ENCODE measurements around the gene C4orf50. TPM values are rescaled to one million over a fixed set of nuclear protein-coding genes. Genes with fewer than 3 reads are reported as not detected.

The C4orf50 gene
- total and polyA plus RNA-seq, 2 of the 4 experiments (the other 2 are of a cell fraction) = not detected

GRCh38 chr4:5956285-5957021 is 61.8 kb downstream of the C4orf50 start:
- Histone ChIP-seq H3K9me1 (ENCODE audit: insufficient read depth, low read length) (no peaks in the 10 kb centered on the region), H3K18ac (ENCODE audit: low read depth, low read length) (no peak overlapping the region), H3K4ac (ENCODE audit: low read depth, low read length) (no peak overlapping the region), H3K27me3 (ENCODE audit: control insufficient read depth, insufficient read depth, low read length) (peaks cover 11% of the 10 kb centered on the region), H3K36me3 (ENCODE audit: control insufficient read depth, insufficient read depth, low read length) (no peaks in the 10 kb centered on the region), H3K27ac (ENCODE audit: insufficient read depth, low read length) (no peak overlapping the region), H2BK15ac (ENCODE audit: low read depth, low read length) (no peak overlapping the region), H3K56ac (ENCODE audit: extremely low read depth, insufficient read depth, low read length) (no peak overlapping the region), H3K9me3 (ENCODE audit: control insufficient read depth, insufficient read depth, low read length) (no peaks in the 10 kb centered on the region), H4K20me1 (ENCODE audit: insufficient read depth, low read length) (no peaks in the 10 kb centered on the region), H4K8ac (ENCODE audit: low read depth in 2 of 2, low read length in 2 of 2) (no peak overlapping the region), H3K14ac (replicated peaks; ENCODE audit: low read depth, low read length) (no peak overlapping the region), H3K79me1 (ENCODE audit: low read depth in 1 of 2, low read length in 2 of 2) (no peaks in the 10 kb centered on the region), H3K9ac (ENCODE audit: low read depth, low read length) (no peak overlapping the region), H2AK5ac (ENCODE audit: low read depth, low read length) (no peak overlapping the region), H2AK9ac (replicated peaks; ENCODE audit: low read depth, low read length, poor library complexity) (no peak overlapping the region), H2BK5ac (ENCODE audit: low read depth, low read length, poor library complexity, severe bottlenecking) (no peak overlapping the region), H3K4me3 (ENCODE audit: insufficient read depth, low read depth, low read length) (no peak overlapping the region), H3K4me2 (ENCODE audit: low read depth, low read length) (no peak overlapping the region), H2BK20ac (ENCODE audit: low read depth, low read length) (no peak overlapping the region), H4K5ac (ENCODE audit: low read depth, low read length) (no peak overlapping the region), H3K4me1 (ENCODE audit: control insufficient read depth, insufficient read depth, low read length) (no peaks in the 10 kb centered on the region), H2AFZ (replicated peaks; ENCODE audit: low read length, poor library complexity) (no peak overlapping the region), H2BK120ac (ENCODE audit: low read depth, low read length) (no peak overlapping the region), H4K91ac (ENCODE audit: insufficient read depth, low read depth, low read length) (no peak overlapping the region), H3K23ac (ENCODE audit: low read depth, low read length) (no peak overlapping the region)
- POLR2A ChIA-PET (ENCODE audit: unreplicated experiment) = no interaction called here
- in situ Hi-C loops (cut with MboI; ENCODE audit: low sequenced_read_pairs) (no loop called here), dilution Hi-C loops (cut with HindIII; ENCODE audit: low sequenced_read_pairs, unreplicated experiment) (no loop called here), intact Hi-C loops (cut with micrococcal nuclease) (no loop called here)
- DNase-seq = no peak
- CTCF ChIA-PET = no interaction called here
- ATAC-seq (ENCODE audit: low read depth) = no peak
- TF ChIP-seq USF2 (IDR thresholded peaks at IDR 0.05; ENCODE audit: low read depth, low read length) = no peak
- TF ChIP-seq NFE2L2 (IDR thresholded peaks at IDR 0.05; ENCODE audit: low read depth, low read length) = no peak
- no peak for TF ChIP-seq RCOR1 (IDR thresholded peaks at IDR 0.05; ENCODE audit: insufficient replicate concordance, low read length)
- no peak for TF ChIP-seq MXI1 (IDR thresholded peaks at IDR 0.05; ENCODE audit: borderline replicate concordance, low read depth, low read length)
- TF ChIP-seq MAZ (IDR thresholded peaks at IDR 0.05; ENCODE audit: borderline replicate concordance, low read depth, low read length) = no peak
- TF ChIP-seq BHLHE40 (IDR thresholded peaks at IDR 0.05; ENCODE audit: low read depth, low read length) = no peak
- no peak for TF ChIP-seq POLR2A (IDR thresholded peaks at IDR 0.05; ENCODE audit: low read depth, low read length)
- TF ChIP-seq, protein P1, sequence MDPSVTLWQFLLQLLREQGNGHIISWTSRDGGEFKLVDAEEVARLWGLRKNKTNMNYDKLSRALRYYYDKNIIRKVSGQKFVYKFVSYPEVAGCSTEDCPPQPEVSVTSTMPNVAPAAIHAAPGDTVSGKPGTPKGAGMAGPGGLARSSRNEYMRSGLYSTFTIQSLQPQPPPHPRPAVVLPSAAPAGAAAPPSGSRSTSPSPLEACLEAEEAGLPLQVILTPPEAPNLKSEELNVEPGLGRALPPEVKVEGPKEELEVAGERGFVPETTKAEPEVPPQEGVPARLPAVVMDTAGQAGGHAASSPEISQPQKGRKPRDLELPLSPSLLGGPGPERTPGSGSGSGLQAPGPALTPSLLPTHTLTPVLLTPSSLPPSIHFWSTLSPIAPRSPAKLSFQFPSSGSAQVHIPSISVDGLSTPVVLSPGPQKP (IDR thresholded peaks at IDR 0.05; ENCODE audit: borderline replicate concordance, low read depth, low read length) = no peak
- no peak for TF ChIP-seq SMC3 (IDR thresholded peaks at IDR 0.05; ENCODE audit: low read depth, low read length)
- no peak for TF ChIP-seq MAFK (IDR thresholded peaks at IDR 0.05; ENCODE audit: low read depth, low read length)
- TF ChIP-seq, protein P2, sequence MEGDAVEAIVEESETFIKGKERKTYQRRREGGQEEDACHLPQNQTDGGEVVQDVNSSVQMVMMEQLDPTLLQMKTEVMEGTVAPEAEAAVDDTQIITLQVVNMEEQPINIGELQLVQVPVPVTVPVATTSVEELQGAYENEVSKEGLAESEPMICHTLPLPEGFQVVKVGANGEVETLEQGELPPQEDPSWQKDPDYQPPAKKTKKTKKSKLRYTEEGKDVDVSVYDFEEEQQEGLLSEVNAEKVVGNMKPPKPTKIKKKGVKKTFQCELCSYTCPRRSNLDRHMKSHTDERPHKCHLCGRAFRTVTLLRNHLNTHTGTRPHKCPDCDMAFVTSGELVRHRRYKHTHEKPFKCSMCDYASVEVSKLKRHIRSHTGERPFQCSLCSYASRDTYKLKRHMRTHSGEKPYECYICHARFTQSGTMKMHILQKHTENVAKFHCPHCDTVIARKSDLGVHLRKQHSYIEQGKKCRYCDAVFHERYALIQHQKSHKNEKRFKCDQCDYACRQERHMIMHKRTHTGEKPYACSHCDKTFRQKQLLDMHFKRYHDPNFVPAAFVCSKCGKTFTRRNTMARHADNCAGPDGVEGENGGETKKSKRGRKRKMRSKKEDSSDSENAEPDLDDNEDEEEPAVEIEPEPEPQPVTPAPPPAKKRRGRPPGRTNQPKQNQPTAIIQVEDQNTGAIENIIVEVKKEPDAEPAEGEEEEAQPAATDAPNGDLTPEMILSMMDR (conservative IDR thresholded peaks at IDR 0.05; ENCODE audit: low read depth, low read length) = no peak
- no peak for TF ChIP-seq CHD1 (IDR thresholded peaks at IDR 0.05; ENCODE audit: low read depth, low read length)
- TF ChIP-seq RAD21 (IDR thresholded peaks at IDR 0.05; ENCODE audit: low read length) = no peak
- no peak for TF ChIP-seq RFX5 (IDR thresholded peaks at IDR 0.05; ENCODE audit: low read depth, low read length)
- TF ChIP-seq CEBPB (IDR thresholded peaks at IDR 0.05; ENCODE audit: low read depth, low read length) = no peak
- TF ChIP-seq FOS (IDR thresholded peaks at IDR 0.05; ENCODE audit: low read depth, low read length) = no peak
- BruUV-seq (replicated peaks) = no TSS peak
- WGBS, 2 experiments (ENCODE audit: extremely low coverage in 2 of 2, insufficient read length in 1 of 2) = 27% methylated on average over 15 of the region's 16 CpGs; no CpG with 5 or more reads in 1 of the 2 experiments

All from IMR-90 (cell line).